Measurements from ENCODE around the gene DVL1.

Gene DVL1

DNA sequence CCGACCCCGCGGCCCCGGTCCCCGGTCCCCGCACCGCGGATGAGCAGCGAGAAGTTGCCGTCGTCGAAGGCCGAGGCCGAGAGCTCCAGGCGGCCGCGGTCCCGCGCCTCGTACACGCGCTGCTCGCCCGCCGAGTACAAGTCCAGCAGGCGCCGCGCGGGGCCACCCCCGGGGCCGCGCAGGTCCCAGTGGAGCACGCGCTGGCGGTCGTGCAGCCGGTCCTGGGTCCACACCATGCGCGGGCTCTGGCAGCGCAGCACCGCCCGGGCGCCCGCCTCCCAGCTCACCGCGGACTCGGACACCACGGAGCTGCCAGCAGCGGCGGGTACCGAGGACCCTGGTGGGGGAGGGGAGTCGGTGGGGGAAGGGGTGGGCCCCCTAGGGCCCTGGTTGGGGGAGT is 6.2 kb upstream of the DVL1 start:
- no peak for DNase-seq

DNA sequence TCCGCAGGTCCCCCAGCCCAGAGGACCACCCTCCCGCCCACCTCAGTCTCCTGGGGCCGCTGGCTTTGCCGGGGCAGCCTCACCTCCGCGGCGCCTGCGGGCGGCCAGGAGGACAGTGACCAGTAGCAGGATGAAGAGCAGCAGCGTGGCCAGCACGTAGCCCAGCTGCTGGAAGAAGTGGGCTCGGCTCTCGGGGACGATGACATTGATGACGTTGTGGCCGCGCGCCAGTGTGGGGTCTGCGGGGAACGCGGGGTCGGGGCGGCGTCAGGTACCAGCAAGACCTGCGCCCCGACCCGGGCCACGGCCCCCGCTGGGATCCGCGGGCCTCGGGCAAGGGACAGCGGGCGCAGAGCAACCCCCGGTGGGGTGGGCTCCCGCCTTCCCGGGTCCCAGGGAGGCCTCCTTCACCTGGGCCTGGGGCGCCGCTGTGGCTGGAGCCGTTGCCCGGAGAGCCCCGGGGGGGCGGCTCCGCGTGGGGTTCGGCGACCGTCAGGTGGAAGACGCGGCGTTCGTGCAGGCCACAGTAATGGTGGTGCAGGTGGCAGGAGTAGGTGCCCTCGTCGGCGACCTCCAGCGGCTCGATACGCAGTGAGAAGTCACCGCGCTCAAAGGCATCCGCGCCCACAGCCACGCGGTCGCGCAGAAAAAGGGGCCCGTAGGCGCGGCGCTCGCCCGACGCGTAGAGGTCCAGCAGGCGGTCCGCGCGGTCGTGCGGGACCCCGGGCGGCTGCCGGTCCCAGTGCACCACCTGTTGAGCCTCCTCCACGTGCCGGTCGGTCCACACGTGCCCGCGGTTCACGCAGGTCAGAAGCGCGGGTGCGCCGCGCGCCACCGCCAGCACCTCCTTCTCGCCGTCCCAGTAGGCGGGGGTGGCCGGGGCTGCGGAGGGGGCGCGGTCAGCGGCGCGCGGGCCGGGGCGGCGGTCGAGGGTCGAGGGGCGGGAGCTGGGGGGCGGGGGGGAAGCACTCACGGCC is 5.3 kb upstream of the DVL1 start:
- no peak for DNase-seq

GRCh38 chr1:1353389-1354151 is 4.4 kb upstream of the DVL1 start:
- no peak for DNase-seq

DNA sequence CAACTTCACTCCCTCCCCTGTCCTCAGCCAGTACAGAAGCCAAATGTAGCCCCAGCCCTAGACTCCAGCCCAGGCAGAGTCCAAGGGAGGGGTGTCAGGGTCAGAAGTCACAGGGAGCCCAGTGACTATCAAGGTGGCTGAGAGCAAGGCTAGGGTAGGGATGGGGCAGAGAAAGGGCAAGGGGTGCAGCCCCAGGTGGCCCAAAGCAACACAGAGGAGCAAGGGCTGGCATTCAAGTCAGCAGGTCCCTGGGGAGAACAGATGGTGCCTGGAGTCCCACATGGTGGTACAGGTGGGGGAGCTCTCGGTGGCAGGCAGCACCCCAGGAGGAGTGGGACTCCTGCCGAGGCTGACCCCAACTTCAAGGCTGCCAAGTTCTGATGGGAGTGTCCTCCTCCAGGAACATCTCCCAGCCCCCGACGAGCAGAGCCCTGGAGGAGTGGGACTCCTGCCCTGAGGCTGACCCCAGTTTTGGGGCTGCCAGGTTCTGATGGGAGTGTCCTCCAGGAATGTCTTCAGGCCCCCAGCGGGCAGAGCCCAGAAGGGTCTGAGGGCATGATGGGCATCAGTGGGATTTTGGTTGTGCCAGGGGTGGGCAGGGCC is 3.7 kb upstream of the DVL1 start:
- no peak for DNase-seq

GRCh38 chr1:1351511-1352427 is 2.6 kb upstream of the DVL1 start:
- no peak for DNase-seq

DNA sequence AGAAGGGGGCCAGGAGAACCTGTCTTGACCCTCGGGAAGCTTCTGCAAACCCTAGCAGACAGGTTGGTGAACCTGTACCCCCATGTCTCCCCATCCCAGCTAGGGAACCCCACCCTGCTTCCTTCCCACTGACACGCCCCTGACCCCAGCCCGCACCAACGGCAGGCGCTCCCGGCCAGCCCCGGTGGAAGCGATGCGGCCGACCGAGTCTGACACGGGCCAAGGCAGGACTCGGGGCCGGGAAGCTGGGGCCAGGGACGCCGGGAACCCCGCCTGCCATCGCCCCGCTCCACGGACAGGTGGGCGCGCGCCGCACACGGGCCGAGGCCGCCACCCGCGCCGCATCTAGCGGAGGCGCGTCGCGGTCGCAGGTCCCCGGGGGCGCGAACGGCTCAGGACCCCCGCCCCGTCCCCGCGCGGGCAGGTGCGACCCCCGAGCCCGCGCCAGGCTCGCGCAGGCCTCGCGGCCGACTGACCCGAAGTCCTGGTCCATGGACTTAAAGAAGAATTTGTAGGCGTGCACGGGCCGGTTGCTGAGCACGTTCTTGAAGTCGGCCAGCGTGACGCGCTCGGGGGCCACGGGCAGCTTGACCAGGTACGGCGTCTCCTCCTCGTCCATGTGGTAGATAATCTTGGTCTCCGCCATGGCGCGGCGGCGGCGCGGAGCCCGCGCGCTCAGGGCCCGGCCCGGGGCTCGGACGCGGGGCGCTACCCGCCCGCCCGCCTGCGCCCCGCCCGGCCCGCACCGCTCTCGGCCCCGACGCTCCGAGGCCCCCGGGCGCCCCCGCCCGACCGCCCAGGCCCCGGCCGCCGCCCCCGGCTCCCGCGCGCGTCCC is 580 bp downstream of the DVL1 start:
- DNase-seq: no peak

DNA sequence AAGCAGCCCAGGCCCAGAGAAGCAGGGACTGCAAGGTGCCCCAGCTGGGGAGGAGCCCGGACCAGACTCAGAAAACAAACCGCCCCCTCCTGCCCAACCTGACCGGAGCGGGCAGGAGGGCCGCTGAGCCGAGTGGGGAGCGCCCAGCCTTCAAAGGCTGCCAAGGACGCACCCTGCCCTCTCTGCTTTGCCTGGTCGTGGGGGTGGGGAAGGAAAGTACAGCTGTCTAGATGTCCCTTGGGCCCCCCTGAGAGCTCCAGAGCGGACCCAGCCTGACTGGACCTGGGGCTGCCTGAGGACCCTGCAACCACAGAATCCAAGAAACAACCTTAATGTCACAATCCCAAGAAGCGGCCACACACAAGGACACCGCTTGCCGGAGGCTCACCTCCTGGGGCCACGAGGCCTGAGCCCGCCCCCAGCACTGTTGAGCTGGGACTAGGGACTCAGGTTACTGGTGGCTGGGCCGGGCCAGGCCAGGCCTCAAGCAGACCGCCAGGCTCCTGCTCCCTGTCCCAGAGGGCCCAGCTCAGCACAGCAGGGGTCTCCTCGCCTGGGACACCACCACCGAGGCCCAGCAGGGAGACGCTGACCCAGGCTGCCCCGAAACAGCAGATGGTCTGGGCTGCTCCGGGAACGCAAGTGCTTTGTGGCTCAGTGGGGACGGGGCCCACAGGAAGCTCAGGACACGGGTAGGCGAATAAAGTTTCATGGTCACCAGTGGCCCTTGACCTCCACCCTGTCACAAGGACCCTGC is 1.4 kb downstream of the DVL1 start:
- DNase-seq: no peak

- DNase-seq: no peak
These were observed 2.1 kb downstream of the DVL1 start for GRCh38 chr1:1347026-1347595.

DNA sequence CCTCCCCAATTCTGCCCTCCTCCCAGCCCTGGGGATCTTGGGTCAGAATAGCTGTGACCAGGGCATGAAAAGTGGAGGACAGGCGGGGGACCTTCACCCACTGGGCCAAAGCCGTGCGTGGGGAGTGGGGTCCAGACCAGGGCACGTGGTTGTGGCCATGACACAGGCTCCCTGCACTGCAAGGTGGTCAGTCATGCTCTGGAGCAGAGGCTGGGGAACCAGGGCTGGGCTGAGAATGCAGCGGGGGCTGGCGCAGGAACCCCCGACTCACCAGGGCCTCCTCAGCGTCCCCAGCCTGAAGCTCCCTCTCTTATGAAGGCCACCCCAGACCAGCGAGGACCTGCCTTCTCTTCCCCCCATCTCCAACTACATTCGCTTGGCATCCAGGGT is 2.7 kb downstream of the DVL1 start:
- DNase-seq: no peak

DNA sequence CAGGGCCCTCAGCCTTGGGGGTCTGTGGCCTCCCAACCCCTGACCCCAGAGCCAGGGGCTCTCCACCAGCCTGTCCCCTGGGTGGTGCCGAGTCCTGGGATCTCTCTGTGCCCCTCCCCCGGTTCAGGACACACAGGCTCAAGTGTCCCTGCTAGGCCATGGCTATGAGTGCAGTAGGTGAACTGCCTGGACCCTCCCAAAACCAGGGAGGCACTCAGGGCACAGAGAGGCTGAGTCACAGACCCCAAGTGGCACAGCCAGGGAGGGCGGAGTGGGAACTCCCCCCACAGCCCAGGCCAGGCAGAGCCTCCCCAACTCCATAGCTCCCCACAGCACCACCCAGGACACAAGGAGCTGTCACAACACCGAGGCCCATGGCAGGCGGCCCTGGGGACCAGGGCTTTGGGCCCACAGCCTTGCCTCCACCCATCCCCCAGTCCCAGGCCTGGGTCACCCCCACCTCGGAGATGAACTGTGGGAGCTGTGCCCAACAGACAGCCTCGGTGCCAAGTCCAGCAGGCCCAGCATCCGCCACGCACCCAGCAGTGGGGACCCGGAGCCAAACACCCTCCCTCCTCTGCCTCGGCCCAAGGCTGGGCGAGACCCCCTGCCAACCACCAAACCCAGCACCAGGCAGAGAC is 3.2 kb downstream of the DVL1 start:
- DNase-seq: no peak

GRCh38 chr1:1345384-1345783 is 3.8 kb downstream of the DVL1 start:
- no peak for DNase-seq

- no peak for DNase-seq
These were observed 4.4 kb downstream of the DVL1 start for GRCh38 chr1:1344655-1345361.

GRCh38 chr1:1343811-1344421 is 5.3 kb downstream of the DVL1 start:
- no peak for DNase-seq

- no peak for DNase-seq
These were observed 6.6 kb downstream of the DVL1 start for GRCh38 chr1:1342584-1343115.

GRCh38 chr1:1342061-1342562 is 7.1 kb downstream of the DVL1 start:
- no peak for DNase-seq

DNA sequence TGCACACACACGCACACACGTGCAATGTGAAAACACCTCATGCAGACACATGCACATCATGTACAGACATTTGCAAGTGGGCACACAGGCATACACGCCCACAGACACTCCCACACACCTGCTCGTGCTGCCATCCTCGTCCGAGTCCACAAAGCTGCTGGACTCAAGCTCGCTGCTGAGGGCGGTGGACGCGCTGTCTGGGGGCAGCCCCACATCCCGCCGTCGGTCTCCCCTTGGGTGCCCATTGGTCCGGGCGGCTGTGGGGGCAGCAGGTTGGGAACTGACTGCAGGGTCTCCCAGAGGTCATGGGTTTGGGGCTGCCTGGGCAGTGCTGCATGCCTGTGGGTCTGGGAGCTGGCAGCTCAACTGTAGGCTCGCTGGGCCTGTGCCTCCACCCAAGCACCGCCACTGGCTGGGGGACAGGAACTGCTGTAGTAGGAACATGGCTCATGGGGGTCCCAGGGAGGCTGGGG is 7.6 kb downstream of the DVL1 start:
- no peak for DNase-seq

DNA sequence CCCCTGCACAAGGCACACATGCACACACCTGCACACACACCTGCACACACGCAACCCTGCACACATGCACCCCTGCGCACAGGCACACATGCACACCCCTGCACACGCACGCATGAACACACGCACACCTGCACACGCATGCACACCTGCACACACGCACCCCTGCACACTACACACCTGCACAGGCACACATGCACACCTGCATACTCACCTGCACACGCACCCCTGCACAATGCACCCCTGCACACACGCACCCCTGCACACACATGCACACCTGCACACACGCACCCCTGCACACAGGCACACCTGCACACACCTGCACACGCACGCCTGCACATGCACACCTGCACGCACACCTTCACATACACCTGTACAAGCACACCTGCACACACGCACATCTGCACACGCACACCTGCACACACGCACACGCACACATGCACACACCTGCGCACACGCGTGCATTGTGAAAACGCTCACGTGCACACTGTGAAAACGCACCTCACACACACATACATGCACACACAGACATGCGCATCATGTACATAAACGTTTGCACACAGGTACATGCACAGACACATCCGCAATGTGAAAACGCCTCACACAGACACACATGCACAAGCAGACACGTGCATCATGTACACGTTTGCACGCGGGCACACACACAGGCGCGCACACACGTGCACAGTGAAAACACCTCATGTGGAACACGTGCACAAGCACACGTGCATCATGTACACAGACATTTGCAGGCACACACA is 8.2 kb downstream of the DVL1 start:
- DNase-seq: no peak
